Activated CD8-positive, alpha-beta memory T cell treated with anti-CD3 and anti-CD28 coated beads, Interleukin-2, amount 50 U/mL, for 1 hour (primary cell): ENCODE data around the gene PPP1R14D.

ENCODE experiments used
- DNase-seq: peaks from one replicate; pipeline ENCODE4 v3.0.0-alpha.2; 2020; ENCODE audit errors: extremely low read depth

Gene PPP1R14D

GRCh38 chr15:40852529-40852928 lies 24.0 kb upstream of the PPP1R14D start:
- no peak for DNase-seq

GRCh38 chr15:40850576-40851112 lies 22.1 kb upstream of the PPP1R14D start:
- no peak for DNase-seq

- no peak for DNase-seq
Observed at GRCh38 chr15:40847223-40847961, 18.9 kb upstream of the PPP1R14D start.

GRCh38 chr15:40846841-40847222 lies 18.3 kb upstream of the PPP1R14D start:
- no peak for DNase-seq

- no peak for DNase-seq
Observed at GRCh38 chr15:40845511-40846284, 17.2 kb upstream of the PPP1R14D start.

- no peak for DNase-seq
Observed at GRCh38 chr15:40845036-40845435, 16.5 kb upstream of the PPP1R14D start.

- no peak for DNase-seq
Observed at GRCh38 chr15:40844696-40845030, 16.2 kb upstream of the PPP1R14D start.

GRCh38 chr15:40843885-40844695 lies 15.6 kb upstream of the PPP1R14D start, which contains the start of gene SPINT1:
TSS of gene SPINT1 (plus strand) at chr15:40844048. CDS start at chr15:40844555, 507 bp downstream.
- DNase-seq, result no peak

- no peak for DNase-seq
Observed at GRCh38 chr15:40843261-40843884, 14.9 kb upstream of the PPP1R14D start.

GRCh38 chr15:40841741-40842140 lies 13.2 kb upstream of the PPP1R14D start:
- DNase-seq, result no peak

- DNase-seq, result no peak
Observed at GRCh38 chr15:40838756-40839155, 10.2 kb upstream of the PPP1R14D start.

- no peak for DNase-seq
Observed at GRCh38 chr15:40836020-40836419, 7.5 kb upstream of the PPP1R14D start.

- DNase-seq, result no peak
Observed at GRCh38 chr15:40832903-40833302, 4.4 kb upstream of the PPP1R14D start.

GRCh38 chr15:40831861-40832260 lies 3.4 kb upstream of the PPP1R14D start:
- DNase-seq, result no peak

GRCh38 chr15:40830884-40831283 lies 2.4 kb upstream of the PPP1R14D start:
- DNase-seq, result no peak

GRCh38 chr15:40829115-40829514 lies 607 bp upstream of the PPP1R14D start:
- DNase-seq, result no peak

GRCh38 chr15:40826423-40827075 lies 2.0 kb downstream of the PPP1R14D start:
- no peak for DNase-seq

- DNase-seq, result no peak
Observed at GRCh38 chr15:40825661-40826422, 2.7 kb downstream of the PPP1R14D start.

GRCh38 chr15:40823572-40824343 lies 4.8 kb downstream of the PPP1R14D start:
- no peak for DNase-seq

- DNase-seq, result no peak
Observed at GRCh38 chr15:40821195-40821594, 7.3 kb downstream of the PPP1R14D start.
